Activated naive CD8-positive, alpha-beta T cell treated with anti-CD3 and anti-CD28 coated beads for 36 hours (primary cell): ENCODE measurements around the gene KLF5. TPM values are rescaled to one million over a fixed set of nuclear protein-coding genes. Genes with fewer than 3 reads are reported as not detected.

Experiments
- DNase-seq: peaks from one replicate; pipeline ENCODE4 v3.0.0; 2021
- H3K27ac Mint-ChIP-seq: one replicate; pipeline ENCODE4 v1.8.0; 2022; ENCODE audit warnings: mild to moderate bottlenecking, moderate library complexity, mixed read lengths
- H3K27me3 Mint-ChIP-seq: one replicate; pipeline ENCODE4 v1.8.0; 2022; ENCODE audit warnings: mild to moderate bottlenecking, mixed read lengths
- H3K36me3 Mint-ChIP-seq: one replicate; pipeline ENCODE4 v1.8.0; 2021; ENCODE audit warnings: mild to moderate bottlenecking, mixed read lengths
- H3K4me1 Mint-ChIP-seq: one replicate; pipeline ENCODE4 v1.8.0; 2021; ENCODE audit warnings: mixed read lengths
- H3K4me3 Mint-ChIP-seq: one replicate; pipeline ENCODE4 v1.8.0; 2022; ENCODE audit warnings: mild to moderate bottlenecking, moderate library complexity, mixed read lengths
- H3K9me3 Mint-ChIP-seq: one replicate; pipeline ENCODE4 v1.8.0; 2022; ENCODE audit warnings: mixed read lengths
- total RNA-seq, 2 experiments: library from RNA; stranded (reverse); gene quantifications; one replicate each; pipeline ENCODE4 v1.2.3, GENCODE V29; 2021

Gene KLF5
- total RNA-seq, 2 experiments from 2014 or later, result 2.7 to 2.9 TPM

DNA sequence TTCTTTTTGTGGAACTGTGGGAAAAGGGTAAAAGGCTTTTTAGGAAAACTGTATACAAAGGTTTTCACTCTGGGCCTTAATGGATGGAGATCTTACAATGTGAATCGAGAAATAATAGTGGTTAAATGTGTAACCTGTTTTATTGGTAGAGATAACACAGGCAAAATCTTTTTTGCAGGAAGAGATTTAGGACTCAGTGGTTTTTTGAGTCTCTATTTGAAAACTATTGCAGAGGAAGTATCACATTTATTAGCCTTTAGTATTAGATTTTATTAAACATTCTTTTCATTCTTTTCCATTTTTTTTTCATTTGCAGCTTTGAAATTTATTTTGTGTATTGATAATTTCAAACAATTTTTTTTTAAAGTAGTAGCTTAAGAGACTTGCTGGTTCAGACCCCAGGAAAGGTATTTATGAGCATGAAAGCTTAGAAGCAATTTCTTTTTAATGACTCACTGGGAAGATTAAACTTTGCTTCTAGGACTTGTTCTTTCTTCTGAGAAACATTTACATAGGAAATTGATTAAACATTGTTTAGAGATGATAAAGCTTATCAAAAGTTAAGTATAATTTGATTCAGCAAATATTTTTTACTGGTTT is 10.5 kb downstream of the KLF5 start:
- H3K27ac Mint-ChIP-seq, result no peak overlapping the region
- no peaks in the 10 kb centered on the region for H3K9me3 Mint-ChIP-seq
- no peaks in the 10 kb centered on the region for H3K27me3 Mint-ChIP-seq
- no peaks in the 10 kb centered on the region for H3K36me3 Mint-ChIP-seq
- no peak for DNase-seq
- no peak overlapping the region for H3K4me3 Mint-ChIP-seq
- H3K4me1 Mint-ChIP-seq, result peaks cover 5% of the 10 kb centered on the region

GRCh38 chr13:73070451-73071098 is 11.8 kb downstream of the KLF5 start:
- H3K27ac Mint-ChIP-seq, result no peak overlapping the region
- H3K36me3 Mint-ChIP-seq, result no peaks in the 10 kb centered on the region
- no peak overlapping the region for H3K4me3 Mint-ChIP-seq
- DNase-seq, result no peak
- H3K27me3 Mint-ChIP-seq, result no peaks in the 10 kb centered on the region
- H3K9me3 Mint-ChIP-seq, result no peaks in the 10 kb centered on the region
- peaks cover 5% of the 10 kb centered on the region for H3K4me1 Mint-ChIP-seq

DNA sequence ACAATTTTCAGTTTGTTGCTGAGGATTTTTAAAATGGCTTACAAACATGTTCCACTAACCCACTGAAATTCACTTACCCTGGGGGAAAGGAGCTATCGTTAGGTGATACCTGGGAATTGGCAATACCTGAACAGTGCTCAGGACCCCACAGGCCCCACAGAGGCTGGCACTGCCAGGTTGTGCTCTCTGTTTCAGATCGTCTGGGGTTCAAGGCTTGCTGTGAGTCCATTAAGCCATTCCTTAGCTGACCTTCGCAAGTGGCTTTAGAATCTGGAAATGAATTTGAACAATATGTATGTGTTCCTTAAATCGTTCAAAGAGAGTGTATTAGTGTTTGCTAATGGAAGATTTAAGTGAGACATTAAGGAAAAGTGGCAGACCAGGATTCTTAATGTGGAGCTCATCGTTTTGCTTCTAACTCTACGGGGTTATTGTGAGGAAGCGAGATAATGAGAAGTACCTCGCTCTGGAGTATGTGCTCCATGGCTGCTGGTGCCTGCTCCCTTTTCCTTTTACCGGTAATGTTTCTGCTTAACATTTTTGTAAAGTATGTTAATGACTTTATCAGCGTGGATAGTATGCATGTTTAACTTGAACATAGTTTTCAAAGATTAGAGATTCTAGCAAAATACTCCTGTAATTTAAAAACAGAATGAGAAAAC is 13.6 kb downstream of the KLF5 start:
- Mint-ChIP-seq H3K4me1 (peaks cover 5% of the 10 kb centered on the region), H3K36me3 (no peaks in the 10 kb centered on the region)

DNA sequence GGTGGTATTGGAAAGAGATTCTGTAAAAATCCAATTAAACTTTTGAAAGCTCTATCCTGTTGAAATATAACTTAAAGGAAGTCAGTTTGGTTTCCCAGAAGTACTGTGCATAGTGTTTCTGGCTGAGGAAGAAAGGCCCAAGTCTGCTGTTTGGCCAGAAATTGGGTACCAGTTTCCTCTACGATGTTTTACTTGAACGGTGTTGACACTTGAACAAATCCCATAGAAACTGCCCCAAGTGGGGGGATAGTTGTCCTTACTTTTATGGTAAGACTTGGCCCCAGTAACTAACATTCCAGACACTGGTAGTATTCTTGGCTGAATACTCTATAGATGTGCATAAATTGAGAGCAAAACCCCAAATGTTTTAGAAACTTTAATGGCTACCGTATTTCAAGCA is 14.2 kb downstream of the KLF5 start:
- Mint-ChIP-seq H3K9me3 (no peaks in the 10 kb centered on the region), H3K36me3 (no peaks in the 10 kb centered on the region), H3K27me3 (no peaks in the 10 kb centered on the region), H3K4me1 (peaks cover 5% of the 10 kb centered on the region), H3K27ac (no peak overlapping the region), H3K4me3 (no peak overlapping the region)
- no peak for DNase-seq

More for the DNA sequence above, 13.6 kb downstream of the KLF5 start:
- no peak overlapping the region for H3K4me3 Mint-ChIP-seq
- no peaks in the 10 kb centered on the region for H3K9me3 Mint-ChIP-seq
- H3K27me3 Mint-ChIP-seq, result no peaks in the 10 kb centered on the region
- no peak for DNase-seq
- H3K27ac Mint-ChIP-seq, result no peak overlapping the region

GRCh38 chr13:73074014-73074413 is 15.2 kb downstream of the KLF5 start:
- no peak for DNase-seq
- no peaks in the 10 kb centered on the region for H3K9me3 Mint-ChIP-seq
- no peak overlapping the region for H3K27ac Mint-ChIP-seq
- H3K4me1 Mint-ChIP-seq, result peaks cover 5% of the 10 kb centered on the region
- H3K36me3 Mint-ChIP-seq, result no peaks in the 10 kb centered on the region
- no peak overlapping the region for H3K4me3 Mint-ChIP-seq
- H3K27me3 Mint-ChIP-seq, result no peaks in the 10 kb centered on the region

DNA sequence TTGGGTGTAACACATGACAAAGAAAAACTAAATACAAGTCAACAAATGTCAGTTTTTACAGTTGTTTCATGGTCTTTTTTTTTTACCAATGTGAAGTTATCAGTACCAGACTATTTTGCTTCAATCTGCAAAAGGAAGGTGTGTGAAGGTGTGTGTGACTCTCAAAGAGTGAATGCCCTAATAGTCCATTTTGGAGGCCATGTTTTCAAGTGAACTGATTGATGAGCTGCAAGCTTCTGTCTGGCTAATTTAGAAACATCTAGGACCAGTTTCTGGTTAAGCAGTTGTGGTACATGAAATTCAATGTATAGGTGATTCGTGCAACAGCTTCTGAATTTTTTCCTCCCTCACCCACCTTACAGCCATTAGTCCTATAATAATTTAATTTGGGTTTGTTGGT is 16.1 kb downstream of the KLF5 start:
- no peak for DNase-seq
- H3K4me3 Mint-ChIP-seq, result no peak overlapping the region
- H3K4me1 Mint-ChIP-seq, result peaks cover 5% of the 10 kb centered on the region
- H3K36me3 Mint-ChIP-seq, result no peaks in the 10 kb centered on the region
- H3K9me3 Mint-ChIP-seq, result no peaks in the 10 kb centered on the region
- H3K27me3 Mint-ChIP-seq, result no peaks in the 10 kb centered on the region
- H3K27ac Mint-ChIP-seq, result no peak overlapping the region

DNA sequence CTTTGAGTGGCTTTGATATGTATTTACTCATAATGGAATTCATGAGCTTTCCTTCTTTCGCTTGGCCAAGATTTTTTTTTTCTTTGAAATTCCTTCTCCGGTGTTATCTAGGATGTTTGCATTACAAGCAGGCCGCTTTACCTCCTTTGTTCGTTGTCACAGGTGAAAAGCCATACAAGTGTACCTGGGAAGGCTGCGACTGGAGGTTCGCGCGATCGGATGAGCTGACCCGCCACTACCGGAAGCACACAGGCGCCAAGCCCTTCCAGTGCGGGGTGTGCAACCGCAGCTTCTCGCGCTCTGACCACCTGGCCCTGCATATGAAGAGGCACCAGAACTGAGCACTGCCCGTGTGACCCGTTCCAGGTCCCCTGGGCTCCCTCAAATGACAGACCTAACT is 16.7 kb downstream of the KLF5 start:
- Mint-ChIP-seq H3K27me3 (no peaks in the 10 kb centered on the region), H3K4me3 (no peak overlapping the region), H3K9me3 (no peaks in the 10 kb centered on the region), H3K4me1 (peaks cover 5% of the 10 kb centered on the region), H3K36me3 (no peaks in the 10 kb centered on the region), H3K27ac (no peak overlapping the region)
- DNase-seq, result no peak

DNA sequence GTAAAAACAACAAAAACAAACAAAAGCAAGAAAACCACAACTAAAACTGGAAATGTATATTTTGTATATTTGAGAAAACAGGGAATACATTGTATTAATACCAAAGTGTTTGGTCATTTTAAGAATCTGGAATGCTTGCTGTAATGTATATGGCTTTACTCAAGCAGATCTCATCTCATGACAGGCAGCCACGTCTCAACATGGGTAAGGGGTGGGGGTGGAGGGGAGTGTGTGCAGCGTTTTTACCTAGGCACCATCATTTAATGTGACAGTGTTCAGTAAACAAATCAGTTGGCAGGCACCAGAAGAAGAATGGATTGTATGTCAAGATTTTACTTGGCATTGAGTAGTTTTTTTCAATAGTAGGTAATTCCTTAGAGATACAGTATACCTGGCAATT is 17.1 kb downstream of the KLF5 start:
- Mint-ChIP-seq H3K27ac (no peak overlapping the region), H3K36me3 (no peaks in the 10 kb centered on the region)

DNA sequence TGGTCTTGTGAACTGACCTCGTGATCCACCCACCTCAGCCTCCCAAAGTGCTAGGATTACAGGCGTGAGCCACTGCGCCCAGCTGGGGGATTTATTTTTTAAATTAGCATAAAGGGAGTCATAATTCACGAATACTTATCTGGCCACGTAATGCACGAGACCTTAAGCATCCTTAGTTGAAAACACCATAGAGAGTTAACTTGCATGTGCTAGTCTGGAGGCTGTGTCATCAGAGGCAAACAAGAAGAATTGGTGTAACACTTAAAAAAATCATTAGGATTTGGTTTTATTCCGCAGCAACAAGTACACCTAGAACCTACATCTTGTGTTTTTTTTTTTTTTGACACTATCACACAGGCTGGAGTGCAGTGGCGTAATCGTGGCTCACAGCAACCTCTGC is 19.1 kb downstream of the KLF5 start:
- no peak for DNase-seq
- Mint-ChIP-seq H3K4me1 (peaks cover 5% of the 10 kb centered on the region), H3K27me3 (peaks cover 6% of the 10 kb centered on the region), H3K36me3 (no peaks in the 10 kb centered on the region), H3K4me3 (no peak overlapping the region), H3K9me3 (no peaks in the 10 kb centered on the region), H3K27ac (no peak overlapping the region)

More for the DNA sequence above, 17.1 kb downstream of the KLF5 start:
- Mint-ChIP-seq H3K4me3 (no peak overlapping the region), H3K4me1 (peaks cover 5% of the 10 kb centered on the region), H3K9me3 (no peaks in the 10 kb centered on the region), H3K27me3 (no peaks in the 10 kb centered on the region)
- DNase-seq, result no peak

DNA sequence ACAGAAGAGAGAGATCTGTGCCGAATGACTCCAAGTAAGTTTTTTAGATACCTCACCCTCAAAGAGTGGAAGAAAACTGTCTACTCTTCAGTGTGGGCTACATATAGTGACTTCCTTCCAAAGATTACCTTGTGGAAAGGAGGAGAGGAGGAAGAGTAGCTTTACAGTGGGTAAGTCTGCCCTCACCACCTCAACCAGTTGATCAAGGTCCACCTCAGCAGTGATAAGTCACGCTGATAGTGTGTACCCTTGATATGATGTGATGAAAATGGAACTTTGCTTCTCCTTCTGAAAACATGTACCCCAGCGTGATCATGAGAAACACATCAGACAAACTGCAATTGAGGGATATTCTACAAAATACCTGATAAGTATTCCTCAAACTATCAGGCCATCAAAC is 20.6 kb downstream of the KLF5 start:
- no peak overlapping the region for H3K27ac Mint-ChIP-seq
- H3K4me3 Mint-ChIP-seq, result no peak overlapping the region
- no peak for DNase-seq
- H3K36me3 Mint-ChIP-seq, result no peaks in the 10 kb centered on the region
- H3K9me3 Mint-ChIP-seq, result no peaks in the 10 kb centered on the region
- H3K27me3 Mint-ChIP-seq, result peaks cover 6% of the 10 kb centered on the region
- no peaks in the 10 kb centered on the region for H3K4me1 Mint-ChIP-seq

- H3K4me3 Mint-ChIP-seq, result no peak overlapping the region
- no peaks in the 10 kb centered on the region for H3K9me3 Mint-ChIP-seq
- H3K27me3 Mint-ChIP-seq, result peaks cover 6% of the 10 kb centered on the region
- no peaks in the 10 kb centered on the region for H3K4me1 Mint-ChIP-seq
- DNase-seq, result no peak
- H3K27ac Mint-ChIP-seq, result no peak overlapping the region
- no peaks in the 10 kb centered on the region for H3K36me3 Mint-ChIP-seq
Measured at GRCh38 chr13:73081256-73081915, 22.6 kb downstream of the KLF5 start.

- peaks cover 6% of the 10 kb centered on the region for H3K27me3 Mint-ChIP-seq
- H3K4me1 Mint-ChIP-seq, result no peaks in the 10 kb centered on the region
- no peak overlapping the region for H3K27ac Mint-ChIP-seq
- H3K36me3 Mint-ChIP-seq, result no peaks in the 10 kb centered on the region
- no peak overlapping the region for H3K4me3 Mint-ChIP-seq
- H3K9me3 Mint-ChIP-seq, result peaks cover under 1% of the 10 kb centered on the region
- DNase-seq, result no peak
Measured at GRCh38 chr13:73082471-73082870, 23.7 kb downstream of the KLF5 start.

DNA sequence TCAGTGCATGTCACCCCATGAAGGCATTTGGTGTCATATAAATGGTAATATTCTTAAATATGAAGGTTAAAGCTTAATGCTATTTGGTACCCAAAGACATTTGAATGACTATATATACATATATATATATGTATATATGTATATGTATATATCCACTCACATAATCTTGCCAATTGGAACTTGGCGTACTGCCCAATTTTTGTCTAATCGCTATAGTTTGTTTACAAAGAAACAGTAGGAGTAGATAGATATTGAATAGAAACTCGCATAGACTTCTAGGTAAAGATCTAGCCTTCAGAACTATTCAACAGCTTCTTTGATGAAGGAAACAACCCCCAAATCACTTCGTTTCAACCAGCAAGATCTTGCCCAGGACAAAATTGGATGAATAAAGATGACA is 24.1 kb downstream of the KLF5 start:
- H3K36me3 Mint-ChIP-seq, result no peaks in the 10 kb centered on the region
- no peak for DNase-seq
- peaks cover 6% of the 10 kb centered on the region for H3K27me3 Mint-ChIP-seq
- no peak overlapping the region for H3K27ac Mint-ChIP-seq
- no peak overlapping the region for H3K4me3 Mint-ChIP-seq
- no peaks in the 10 kb centered on the region for H3K4me1 Mint-ChIP-seq
- H3K9me3 Mint-ChIP-seq, result peaks cover 2% of the 10 kb centered on the region

- no peak for DNase-seq
- Mint-ChIP-seq H3K4me3 (no peak overlapping the region), H3K4me1 (peaks cover 7% of the 10 kb centered on the region)
Measured at GRCh38 chr13:73088332-73088935, 29.6 kb downstream of the KLF5 start.

GRCh38 chr13:73089213-73089612 is 30.4 kb downstream of the KLF5 start:
- H3K4me3 Mint-ChIP-seq, result no peak overlapping the region
- DNase-seq, result no peak
- no peaks in the 10 kb centered on the region for H3K27me3 Mint-ChIP-seq

More at GRCh38 chr13:73088332-73088935, 29.6 kb downstream of the KLF5 start:
- Mint-ChIP-seq H3K9me3 (peaks cover 5% of the 10 kb centered on the region), H3K36me3 (no peaks in the 10 kb centered on the region), H3K27me3 (no peaks in the 10 kb centered on the region), H3K27ac (no peak overlapping the region)

More at GRCh38 chr13:73089213-73089612, 30.4 kb downstream of the KLF5 start:
- peaks cover 7% of the 10 kb centered on the region for H3K4me1 Mint-ChIP-seq
- peaks cover 5% of the 10 kb centered on the region for H3K9me3 Mint-ChIP-seq
- H3K36me3 Mint-ChIP-seq, result no peaks in the 10 kb centered on the region
- H3K27ac Mint-ChIP-seq, result no peak overlapping the region
